ACC112 (cell line): ENCODE data around the gene ABCD3.
"Not testable (repeated sequence)": the region's sequence is repeated elsewhere in the genome, so short reads cannot be mapped to it uniquely, and the experiment has no call there.

Experiments
- H2AFZ ChIP-seq: fragments of 200-600 bp; sonication (generic); one replicate; pipeline ENCODE4 v1.6.0; 2017; ENCODE audit warnings: antibody characterized with exemption, low read length; ENCODE audit not compliant: unreplicated experiment
- H3K27ac ChIP-seq: fragments of 200-600 bp; sonication (generic); 2 replicates; pipeline ENCODE4 v1.5.1; 2014; ENCODE audit warnings: low read depth, mild to moderate bottlenecking, antibody characterized with exemption, low read length, moderate library complexity
- H3K27me3 ChIP-seq: fragments of 200-600 bp; sonication (generic); 2 replicates; pipeline ENCODE4 v1.6.1; 2014; ENCODE audit warnings: mild to moderate bottlenecking, antibody characterized with exemption, low read length, moderate library complexity, mixed read lengths; ENCODE audit not compliant: insufficient read depth
- H3K36me3 ChIP-seq: fragments of 200-600 bp; sonication (generic); 2 replicates; pipeline ENCODE4 v1.6.1; 2016; ENCODE audit warnings: mild to moderate bottlenecking, antibody characterized with exemption, low read length, moderate library complexity, mixed read lengths; ENCODE audit not compliant: insufficient read depth
- H3K4me1 ChIP-seq: fragments of 200-600 bp; sonication (generic); one replicate; pipeline ENCODE4 v1.6.1; 2016; ENCODE audit warnings: low read length, mixed read lengths; ENCODE audit not compliant: insufficient read depth, unreplicated experiment, control insufficient read depth
- H3K4me3 ChIP-seq: fragments of 200-600 bp; sonication (generic); 2 replicates; pipeline ENCODE4 v1.5.1; 2014; ENCODE audit warnings: mild to moderate bottlenecking, low read depth, low read length
- H3K79me2 ChIP-seq: fragments of 200-600 bp; sonication (generic); one replicate; pipeline ENCODE4 v1.6.0; 2016; ENCODE audit warnings: low read length; ENCODE audit not compliant: control insufficient read depth, unreplicated experiment, insufficient read depth

The ABCD3 gene

GRCh38 chr1:94562519-94563260 is 144.5 kb downstream of the ABCD3 start:
- Histone ChIP-seq H3K27ac (no peak overlapping the region), H3K79me2 (no peaks in the 10 kb centered on the region), H3K36me3 (no peaks in the 10 kb centered on the region), H3K4me1 (no peaks in the 10 kb centered on the region), H2AFZ (no peak overlapping the region), H3K4me3 (no peak overlapping the region), H3K27me3 (no peaks in the 10 kb centered on the region)

GRCh38 chr1:94565901-94566300 is 147.7 kb downstream of the ABCD3 start:
- Histone ChIP-seq H3K36me3 (no peaks in the 10 kb centered on the region), H3K4me3 (no peak overlapping the region), H3K4me1 (no peaks in the 10 kb centered on the region), H2AFZ (no peak overlapping the region), H3K79me2 (no peaks in the 10 kb centered on the region), H3K27me3 (no peaks in the 10 kb centered on the region), H3K27ac (no peak overlapping the region)

- not testable (repeated sequence) for H3K36me3 ChIP-seq, H3K27ac ChIP-seq, H3K79me2 ChIP-seq, H3K4me3 ChIP-seq, H3K4me1 ChIP-seq, H3K27me3 ChIP-seq, H2AFZ ChIP-seq
Observed at GRCh38 chr1:94566436-94566835, 148.2 kb downstream of the ABCD3 start.

- not testable (repeated sequence) for H3K79me2 ChIP-seq, H3K4me1 ChIP-seq, H3K36me3 ChIP-seq, H3K4me3 ChIP-seq, H3K27me3 ChIP-seq, H3K27ac ChIP-seq, H2AFZ ChIP-seq
Observed at GRCh38 chr1:94567975-94568607, 149.9 kb downstream of the ABCD3 start.
